Neuronal stem cell (in vitro differentiated cells): ENCODE data around the gene YLPM1. TPM values are rescaled to one million over a fixed set of nuclear protein-coding genes. Genes with fewer than 3 reads are reported as not detected.
A peak's percentile ranks its signal among the peaks of the same experiment; 100 is the strongest.

ENCODE experiments used
- DNase-seq: peaks from one replicate; pipeline ENCODE4 v3.0.0-alpha.2; 2013; ENCODE audit warnings: low spot score
- H2AFZ ChIP-seq: one replicate; pipeline ENCODE4 v1.6.1; 2013; ENCODE audit warnings: mild to moderate bottlenecking, low read length, inconsistent platforms
- H2AK5ac ChIP-seq: 2 replicates; pipeline ENCODE4 v1.6.1; 2013; ENCODE audit warnings: low read depth, mild to moderate bottlenecking, inconsistent platforms, low read length, moderate library complexity, mixed read lengths
- H2BK120ac ChIP-seq: 2 replicates; pipeline ENCODE4 v1.6.1; 2013; ENCODE audit warnings: low read depth, mild to moderate bottlenecking, inconsistent platforms, low read length, moderate library complexity, mixed read lengths
- H2BK12ac ChIP-seq: one replicate; pipeline ENCODE4 v1.6.1; 2013; ENCODE audit warnings: low read length, inconsistent platforms
- H2BK15ac ChIP-seq: 2 replicates; pipeline ENCODE4 v1.6.1; 2013; ENCODE audit warnings: mild to moderate bottlenecking, low read length, inconsistent platforms, mixed read lengths
- H2BK5ac ChIP-seq: one replicate; pipeline ENCODE4 v1.6.1; 2013; ENCODE audit warnings: inconsistent platforms, mild to moderate bottlenecking, low read length, moderate library complexity
- H3K14ac ChIP-seq: one replicate; pipeline ENCODE4 v1.6.1; 2013; ENCODE audit warnings: low read length, inconsistent platforms
- H3K18ac ChIP-seq: 2 replicates; pipeline ENCODE4 v1.6.1; 2013; ENCODE audit warnings: low read length, inconsistent platforms
- H3K23ac ChIP-seq: 2 replicates; pipeline ENCODE4 v1.6.1; 2013; ENCODE audit warnings: low read depth, mild to moderate bottlenecking, mixed read lengths, low read length, inconsistent platforms; ENCODE audit not compliant: poor library complexity
- H3K27ac ChIP-seq: replicated peaks from 3 replicates; pipeline ENCODE4 v1.5.1; 2013; ENCODE audit warnings: low read length, inconsistent platforms
- H3K27me3 ChIP-seq, 3 experiments: 2 replicates each; pipeline ENCODE4 v1.6.1; 2013; ENCODE audit warnings: low read length in 3 of 3, mild to moderate bottlenecking in 2 of 3, inconsistent platforms in 1 of 3, low read depth in 1 of 3, mixed read lengths in 1 of 3, moderate library complexity in 1 of 3; ENCODE audit not compliant: control insufficient read depth in 3 of 3, insufficient read depth in 3 of 3
- H3K36me3 ChIP-seq, 2 donors: replicated peaks in 1 of 2; 2 replicates each; pipeline ENCODE4 v1.6.1; 2013; ENCODE audit warnings: low read length in 2 of 2; ENCODE audit not compliant: control insufficient read depth in 2 of 2, insufficient read depth in 2 of 2
- H3K4ac ChIP-seq: 2 replicates; pipeline ENCODE4 v1.6.1; 2013; ENCODE audit warnings: inconsistent platforms, mild to moderate bottlenecking, low read length, moderate library complexity
- H3K4me1 ChIP-seq, 2 donors: 1 replicate in 1 of 2; 2 replicates in 1 of 2; pipeline ENCODE4 v1.6.1; 2013; ENCODE audit warnings: low read length in 2 of 2, low read depth in 1 of 2; ENCODE audit not compliant: control insufficient read depth in 2 of 2, insufficient read depth in 1 of 2
- H3K4me2 ChIP-seq: one replicate; pipeline ENCODE4 v1.6.1; 2013; ENCODE audit warnings: mild to moderate bottlenecking, low read length, inconsistent platforms; ENCODE audit not compliant: insufficient read depth, poor library complexity, severe bottlenecking
- H3K4me3 ChIP-seq, 2 donors: 2 replicates each; pipeline ENCODE4 v1.5.1; 2013; ENCODE audit warnings: low read length in 2 of 2, mild to moderate bottlenecking in 2 of 2, inconsistent platforms in 1 of 2, moderate library complexity in 1 of 2
- H3K79me1 ChIP-seq: one replicate; pipeline ENCODE4 v1.6.1; 2013; ENCODE audit warnings: low read depth, mild to moderate bottlenecking, inconsistent platforms, low read length, moderate library complexity
- H3K9ac ChIP-seq: one replicate; pipeline ENCODE4 v1.6.1; 2013; ENCODE audit warnings: mild to moderate bottlenecking, low read depth, low read length, inconsistent platforms; ENCODE audit not compliant: poor library complexity
- H3K9me3 ChIP-seq, 2 donors: replicated peaks in 1 of 2; 2 replicates each; pipeline versions ENCODE3 to v1.6.1; 2013; ENCODE audit warnings: low read length in 2 of 2, mild to moderate bottlenecking in 2 of 2, inconsistent platforms in 1 of 2, low read depth in 1 of 2, mixed read lengths in 1 of 2, moderate library complexity in 1 of 2; ENCODE audit not compliant: control insufficient read depth in 2 of 2, insufficient read depth in 1 of 2
- H4K8ac ChIP-seq: one replicate; pipeline ENCODE4 v1.6.1; 2013; ENCODE audit warnings: low read depth, mild to moderate bottlenecking, inconsistent platforms, low read length, moderate library complexity
- H4K91ac ChIP-seq: one replicate; pipeline ENCODE4 v1.6.1; 2013; ENCODE audit warnings: low read length, low read depth, mild to moderate bottlenecking, inconsistent platforms; ENCODE audit not compliant: poor library complexity
- WGBS, 2 donors: extraction: QIAGEN DNeasy Blood & Tissue Kit; methylation state at CpG; one replicate each; pipeline ENCODE4 v1.1.7; 2013; ENCODE audit warnings: missing lambda C conversion rate in 2 of 2, mixed read lengths in 1 of 2; ENCODE audit not compliant: insufficient read length in 2 of 2, insufficient replicate concordance in 1 of 2; ENCODE audit errors: extremely low coverage in 2 of 2; 5-methylcytosine and 5-hydroxymethylcytosine counted together
- polyA plus RNA-seq, 2 experiments: library from polyadenylated mRNA; stranded (reverse); fragments of 200-250 nt; gene quantifications; one replicate each; pipeline ENCODE4 v1.2.3, GENCODE V29; 2013

The YLPM1 gene
- 29.0 TPM for polyA plus RNA-seq (2013, experiment 1 of 2)
- 29.9 TPM for polyA plus RNA-seq (2013, experiment 2 of 2)

GRCh38 chr14:74762917-74763802 is at the start of gene YLPM1:
YLPM1 (plus strand) TSS chr14:74763316; CDS start chr14:74763490, 174 bp downstream.
- H2AK5ac ChIP-seq, result peak within 1 kb of the TSS; percentile 97
- peak within 1 kb of the TSS; percentile 99 for H3K18ac ChIP-seq
- no peak within 1 kb of the TSS for H3K27ac ChIP-seq
- H3K4ac ChIP-seq, result peak within 1 kb of the TSS; percentile 79
- H3K23ac ChIP-seq, result peak within 1 kb of the TSS; percentile 94
- H4K91ac ChIP-seq, result no peak within 1 kb of the TSS
- peak within 1 kb of the TSS; percentile 84 for H2BK5ac ChIP-seq
- H3K9ac ChIP-seq, result peak within 1 kb of the TSS; percentile 98
- peaks cover 1 to 37% of the 10 kb centered on the region in 2 donors for H3K36me3 ChIP-seq
- H4K8ac ChIP-seq, result no peak within 1 kb of the TSS
- peak within 1 kb of the TSS; percentile 92 for H2AFZ ChIP-seq
- no CpG with 5 or more reads among the region's 76 CpGs for WGBS, 2 donors
- H3K27me3 ChIP-seq, result no peaks in the 10 kb centered on the region
- peak within 1 kb of the TSS; percentile 41 for H2BK15ac ChIP-seq
- peaks cover 2 to 16% of the 10 kb centered on the region in 2 donors for H3K4me1 ChIP-seq
- peak within 1 kb of the TSS; percentile 52 for H2BK12ac ChIP-seq
- no peak within 1 kb of the TSS for H2BK120ac ChIP-seq
- peaks cover 0 to 6% of the 10 kb centered on the region in 2 donors for H3K9me3 ChIP-seq
- peaks cover 8% of the 10 kb centered on the region for H3K79me1 ChIP-seq
- peak; percentile 93 for DNase-seq
- peak within 1 kb of the TSS; percentile 85 for H3K4me2 ChIP-seq
- H3K14ac ChIP-seq, result peak within 1 kb of the TSS; percentile 86
- peak within 1 kb of the TSS; percentile 93 to 100 for H3K4me3 ChIP-seq

GRCh38 chr14:74713395-74713735 is 49.8 kb upstream of the YLPM1 start:
- Histone ChIP-seq H3K4ac (no peak overlapping the region), H3K23ac (no peak overlapping the region), H2BK15ac (no peak overlapping the region), H3K9ac (no peak overlapping the region), H3K79me1 (peaks cover 4% of the 10 kb centered on the region), H3K27ac (no peak overlapping the region), H2BK12ac (no peak overlapping the region), H2BK120ac (no peak overlapping the region), H2AFZ (peak overlapping the region; percentile 72), H2BK5ac (no peak overlapping the region), H3K18ac (no peak overlapping the region), H4K8ac (no peak overlapping the region), H3K9me3 (no peaks in the 10 kb centered on the region), H3K14ac (no peak overlapping the region), H3K36me3 (peaks cover 2 to 37% of the 10 kb centered on the region in 2 donors), H3K27me3 (no peaks in the 10 kb centered on the region), H3K4me2 (peak overlapping the region; percentile 46), H3K4me3 (peak overlapping the region; percentile 90 to 96), H4K91ac (no peak overlapping the region), H2AK5ac (no peak overlapping the region), H3K4me1 (peaks cover 2% of the 10 kb centered on the region in 2 donors)
- WGBS, 2 donors, result 100% methylated on average over 1 of the region's 6 CpGs; no CpG with 5 or more reads in 1 of the 2 donors
- no peak for DNase-seq

GRCh38 chr14:74720526-74720925 is 42.6 kb upstream of the YLPM1 start:
- H3K9ac ChIP-seq, result no peak overlapping the region
- H2BK5ac ChIP-seq, result no peak overlapping the region
- no peak overlapping the region for H3K27ac ChIP-seq
- peaks cover 4 to 68% of the 10 kb centered on the region in 2 donors for H3K36me3 ChIP-seq
- no peak overlapping the region for H4K8ac ChIP-seq
- H4K91ac ChIP-seq, result no peak overlapping the region
- no peak overlapping the region for H3K23ac ChIP-seq
- no peak overlapping the region for H3K4me2 ChIP-seq
- no peak overlapping the region for H2BK12ac ChIP-seq
- H3K18ac ChIP-seq, result no peak overlapping the region
- H3K9me3 ChIP-seq, result no peaks in the 10 kb centered on the region
- H2BK15ac ChIP-seq, result no peak overlapping the region
- no peaks in the 10 kb centered on the region for H3K79me1 ChIP-seq
- no peak overlapping the region for H2AFZ ChIP-seq
- no peak overlapping the region for H2AK5ac ChIP-seq
- no peak for DNase-seq
- H3K4me1 ChIP-seq, result no peaks in the 10 kb centered on the region
- no peak overlapping the region for H3K4me3 ChIP-seq
- H3K4ac ChIP-seq, result no peak overlapping the region
- H3K14ac ChIP-seq, result no peak overlapping the region
- H2BK120ac ChIP-seq, result no peak overlapping the region
- H3K27me3 ChIP-seq, result no peaks in the 10 kb centered on the region

- no peak overlapping the region for H3K4ac ChIP-seq
- H4K8ac ChIP-seq, result no peak overlapping the region
- no CpG with 5 or more reads among the region's 3 CpGs for WGBS, 2 donors
Measured at GRCh38 chr14:74723134-74723533, 40.0 kb upstream of the YLPM1 start.

More at GRCh38 chr14:74723134-74723533, 40.0 kb upstream of the YLPM1 start:
- Histone ChIP-seq H3K4me2 (no peak overlapping the region), H3K23ac (no peak overlapping the region), H3K4me1 (no peaks in the 10 kb centered on the region), H2AK5ac (no peak overlapping the region), H3K36me3 (peaks cover 3 to 50% of the 10 kb centered on the region in 2 donors), H2BK120ac (no peak overlapping the region), H3K4me3 (no peak overlapping the region), H3K14ac (no peak overlapping the region), H3K27me3 (no peaks in the 10 kb centered on the region), H3K79me1 (no peaks in the 10 kb centered on the region), H3K27ac (no peak overlapping the region), H3K18ac (no peak overlapping the region), H2AFZ (no peak overlapping the region), H2BK12ac (no peak overlapping the region), H3K9me3 (no peaks in the 10 kb centered on the region), H4K91ac (no peak overlapping the region), H2BK15ac (no peak overlapping the region), H2BK5ac (no peak overlapping the region), H3K9ac (no peak overlapping the region)
- no peak for DNase-seq
